Astrocyte of the spinal cord (primary cell): Measurements from ENCODE around the gene HSPB8.

ENCODE experiments used
- DNase-seq: peaks from one replicate; pipeline ENCODE4 v3.0.0; 2011; ENCODE audit warnings: low read depth, low spot score
- H3K4me3 ChIP-seq: 2 replicates; pipeline ENCODE4 v1.5.1; 2011; ENCODE audit warnings: low read depth, mild to moderate bottlenecking, low read length, moderate library complexity
- CTCF ChIP-seq: IDR thresholded peaks from 2 replicates; pipeline ENCODE4 v1.5.1; 2012; ENCODE audit warnings: low read depth, mild to moderate bottlenecking, low read length, inconsistent platforms
- in situ Hi-C: cut with HindIII; loops from 2 replicates; pipeline ENCODE4 v1.10.0; 2017; ENCODE audit warnings: low sequenced_read_pairs

The HSPB8 gene

GRCh38 chr12:119182701-119183493, 4.2 kb downstream of the HSPB8 start:
- no peak for TF ChIP-seq CTCF
- no peak overlapping the region for H3K4me3 ChIP-seq
- in situ Hi-C loops, result no loop called here
- no peak for DNase-seq

- no peak overlapping the region for H3K4me3 ChIP-seq
- no peak for TF ChIP-seq CTCF
- no peak for DNase-seq
These were observed 5.4 kb downstream of the HSPB8 start for GRCh38 chr12:119183942-119184695.

GRCh38 chr12:119195256-119195655, 16.5 kb downstream of the HSPB8 start:
- in situ Hi-C loops, result no loop called here
- H3K4me3 ChIP-seq, result no peak overlapping the region
- DNase-seq, result no peak
- no peak for TF ChIP-seq CTCF

More at GRCh38 chr12:119183942-119184695, 5.4 kb downstream of the HSPB8 start:
- in situ Hi-C loops, result no loop called here

- no peak overlapping the region for H3K4me3 ChIP-seq
- in situ Hi-C loops, result no loop called here
- no peak for TF ChIP-seq CTCF
- no peak for DNase-seq
These were observed 19.7 kb downstream of the HSPB8 start for GRCh38 chr12:119198440-119198839.

GRCh38 chr12:119200601-119201000, 21.9 kb downstream of the HSPB8 start:
- TF ChIP-seq CTCF, result no peak
- no peak overlapping the region for H3K4me3 ChIP-seq
- in situ Hi-C loops, result no loop called here
- DNase-seq, result no peak

- DNase-seq, result no peak
- in situ Hi-C loops, result no loop called here
- no peak overlapping the region for H3K4me3 ChIP-seq
- no peak for TF ChIP-seq CTCF
These were observed 23.2 kb downstream of the HSPB8 start for GRCh38 chr12:119201789-119202543.
